Ishikawa (cell line): ENCODE results near the gene CXCR4.

ENCODE experiments used
- CEBPB ChIP-seq: IDR thresholded peaks from 2 replicates; pipeline ENCODE4 v1.6.1; 2012
- CREB1 ChIP-seq: IDR thresholded peaks from 2 replicates; pipeline ENCODE4 v1.6.1; 2012; ENCODE audit warnings: low read depth
- EGR1 ChIP-seq: IDR thresholded peaks from 2 replicates; pipeline ENCODE4 v1.6.1; 2012
- EP300 ChIP-seq: IDR thresholded peaks from 2 replicates; pipeline ENCODE4 v1.6.1; 2012; ENCODE audit warnings: borderline replicate concordance
- FOXM1 ChIP-seq: IDR thresholded peaks from 2 replicates; pipeline ENCODE4 v1.6.1; 2012; ENCODE audit warnings: low read depth, borderline replicate concordance
- NFIC ChIP-seq: IDR thresholded peaks from 2 replicates; pipeline ENCODE4 v1.6.1; 2012
- RAD21 ChIP-seq: IDR thresholded peaks from 2 replicates; pipeline ENCODE4 v1.6.1; 2012; ENCODE audit warnings: low read depth
- TAF1 ChIP-seq: IDR thresholded peaks from 2 replicates; pipeline ENCODE4 v1.6.1; 2012; ENCODE audit warnings: low read depth, mild to moderate bottlenecking
- TCF12 ChIP-seq: IDR thresholded peaks from 2 replicates; pipeline ENCODE4 v1.6.1; 2012; ENCODE audit warnings: low read depth
- TEAD4 ChIP-seq: IDR thresholded peaks from 2 replicates; pipeline ENCODE4 v1.6.1; 2012
- YY1 ChIP-seq: IDR thresholded peaks from 2 replicates; pipeline ENCODE4 v1.6.1; 2012; ENCODE audit warnings: low read depth
- ZBTB7A ChIP-seq: IDR thresholded peaks from 2 replicates; pipeline ENCODE4 v1.6.1; 2012; ENCODE audit warnings: low read depth
- TF ChIP-seq, protein P1 (sequence below): IDR thresholded peaks from 2 replicates; pipeline ENCODE4 v1.6.1; 2012; ENCODE audit warnings: low read depth, mild to moderate bottlenecking
- TF ChIP-seq, protein P2 (sequence below): IDR thresholded peaks from 2 replicates; pipeline ENCODE4 v1.6.1; 2012
- TF ChIP-seq, protein P3 (sequence below): IDR thresholded peaks from 2 replicates; pipeline ENCODE4 v1.6.1; 2012

Gene CXCR4

DNA sequence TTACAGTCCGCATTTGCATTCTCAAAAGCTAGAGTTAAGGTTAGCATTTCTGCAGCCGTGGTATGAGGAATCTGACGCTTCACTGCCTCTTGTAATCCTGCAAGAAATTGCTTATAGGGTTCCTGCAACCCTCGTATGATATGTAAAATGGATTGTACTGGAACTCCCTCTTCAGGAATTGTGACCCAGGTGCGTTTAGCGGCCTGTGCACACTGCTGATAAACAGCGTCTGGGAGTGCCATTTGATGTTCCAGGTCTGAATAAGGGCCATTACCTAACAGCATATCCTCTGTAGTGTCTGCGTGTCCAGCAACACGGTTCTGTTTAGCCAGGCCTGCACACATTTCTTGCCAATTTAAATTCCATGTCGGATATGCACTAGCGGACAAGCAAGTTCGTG, 42.5 kb downstream of the CXCR4 start:
- TF ChIP-seq RAD21: peak; percentile 78
- TF ChIP-seq ZBTB7A: no peak
- TF ChIP-seq, protein P1, sequence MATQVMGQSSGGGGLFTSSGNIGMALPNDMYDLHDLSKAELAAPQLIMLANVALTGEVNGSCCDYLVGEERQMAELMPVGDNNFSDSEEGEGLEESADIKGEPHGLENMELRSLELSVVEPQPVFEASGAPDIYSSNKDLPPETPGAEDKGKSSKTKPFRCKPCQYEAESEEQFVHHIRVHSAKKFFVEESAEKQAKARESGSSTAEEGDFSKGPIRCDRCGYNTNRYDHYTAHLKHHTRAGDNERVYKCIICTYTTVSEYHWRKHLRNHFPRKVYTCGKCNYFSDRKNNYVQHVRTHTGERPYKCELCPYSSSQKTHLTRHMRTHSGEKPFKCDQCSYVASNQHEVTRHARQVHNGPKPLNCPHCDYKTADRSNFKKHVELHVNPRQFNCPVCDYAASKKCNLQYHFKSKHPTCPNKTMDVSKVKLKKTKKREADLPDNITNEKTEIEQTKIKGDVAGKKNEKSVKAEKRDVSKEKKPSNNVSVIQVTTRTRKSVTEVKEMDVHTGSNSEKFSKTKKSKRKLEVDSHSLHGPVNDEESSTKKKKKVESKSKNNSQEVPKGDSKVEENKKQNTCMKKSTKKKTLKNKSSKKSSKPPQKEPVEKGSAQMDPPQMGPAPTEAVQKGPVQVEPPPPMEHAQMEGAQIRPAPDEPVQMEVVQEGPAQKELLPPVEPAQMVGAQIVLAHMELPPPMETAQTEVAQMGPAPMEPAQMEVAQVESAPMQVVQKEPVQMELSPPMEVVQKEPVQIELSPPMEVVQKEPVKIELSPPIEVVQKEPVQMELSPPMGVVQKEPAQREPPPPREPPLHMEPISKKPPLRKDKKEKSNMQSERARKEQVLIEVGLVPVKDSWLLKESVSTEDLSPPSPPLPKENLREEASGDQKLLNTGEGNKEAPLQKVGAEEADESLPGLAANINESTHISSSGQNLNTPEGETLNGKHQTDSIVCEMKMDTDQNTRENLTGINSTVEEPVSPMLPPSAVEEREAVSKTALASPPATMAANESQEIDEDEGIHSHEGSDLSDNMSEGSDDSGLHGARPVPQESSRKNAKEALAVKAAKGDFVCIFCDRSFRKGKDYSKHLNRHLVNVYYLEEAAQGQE: no peak
- TF ChIP-seq NFIC: peak; percentile 34
- TF ChIP-seq TCF12: no peak
- TF ChIP-seq FOXM1: no peak
- TF ChIP-seq CEBPB: 0 out of 2 replicates have a peak, but pooled peaks have one; percentile 20
- TF ChIP-seq EGR1: no peak
- TF ChIP-seq CREB1: no peak
- TF ChIP-seq, protein P2, sequence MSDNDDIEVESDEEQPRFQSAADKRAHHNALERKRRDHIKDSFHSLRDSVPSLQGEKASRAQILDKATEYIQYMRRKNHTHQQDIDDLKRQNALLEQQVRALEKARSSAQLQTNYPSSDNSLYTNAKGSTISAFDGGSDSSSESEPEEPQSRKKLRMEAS: no peak; the same call in 1 of the 2 replicates
- TF ChIP-seq, protein P3, sequence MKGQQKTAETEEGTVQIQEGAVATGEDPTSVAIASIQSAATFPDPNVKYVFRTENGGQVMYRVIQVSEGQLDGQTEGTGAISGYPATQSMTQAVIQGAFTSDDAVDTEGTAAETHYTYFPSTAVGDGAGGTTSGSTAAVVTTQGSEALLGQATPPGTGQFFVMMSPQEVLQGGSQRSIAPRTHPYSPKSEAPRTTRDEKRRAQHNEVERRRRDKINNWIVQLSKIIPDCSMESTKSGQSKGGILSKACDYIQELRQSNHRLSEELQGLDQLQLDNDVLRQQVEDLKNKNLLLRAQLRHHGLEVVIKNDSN: no peak
- TF ChIP-seq EP300: no peak; the same call in 1 of the 2 replicates
- peak; percentile 58 for TF ChIP-seq TEAD4
- TF ChIP-seq YY1: no peak
- no peak for TF ChIP-seq TAF1

DNA sequence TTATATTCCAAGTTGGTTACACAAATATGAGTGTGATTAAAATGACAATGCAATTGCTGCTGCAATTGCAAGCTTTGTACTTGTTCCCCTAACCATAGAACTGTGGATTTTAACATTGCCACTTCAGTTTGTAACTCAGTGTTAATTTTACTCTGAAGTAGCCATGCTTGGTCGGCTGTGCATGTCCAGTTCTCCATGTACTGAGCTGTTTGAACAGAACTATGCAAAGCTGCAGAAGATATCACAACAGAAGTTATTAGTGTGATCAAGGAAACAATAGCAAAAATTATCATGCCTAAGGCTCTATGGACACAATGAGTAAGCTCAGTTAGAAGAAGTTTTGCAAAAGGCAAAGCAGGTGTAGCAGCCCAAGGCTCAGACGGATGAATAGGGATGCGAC, 45.3 kb downstream of the CXCR4 start:
- no peak for TF ChIP-seq NFIC
- TF ChIP-seq, protein P2: no peak
- no peak for TF ChIP-seq FOXM1
- TF ChIP-seq ZBTB7A: no peak
- no peak for TF ChIP-seq TEAD4
- no peak for TF ChIP-seq YY1
- TF ChIP-seq EGR1: no peak
- TF ChIP-seq, protein P3: no peak
- no peak for TF ChIP-seq TCF12
- no peak for TF ChIP-seq CEBPB
- TF ChIP-seq RAD21: no peak

DNA sequence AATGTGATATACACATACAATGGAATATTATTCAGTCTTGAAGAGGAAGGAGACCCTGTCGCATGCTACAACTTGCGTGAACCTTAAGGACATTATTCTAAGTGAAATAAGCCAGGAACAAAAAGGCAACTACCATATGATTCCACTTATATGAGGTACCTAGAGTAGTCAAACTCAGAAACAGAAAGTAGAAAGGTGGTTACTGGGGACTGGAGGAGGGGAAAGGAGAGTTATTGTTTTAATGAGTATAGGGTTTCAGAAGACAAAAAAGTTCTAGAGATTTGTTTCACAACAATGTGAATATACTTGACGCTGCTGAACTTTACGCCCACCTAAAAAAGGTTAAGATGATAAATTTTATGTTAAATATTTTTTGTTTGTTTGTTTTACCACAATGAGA, 47.0 kb downstream of the CXCR4 start:
- no peak for TF ChIP-seq FOXM1
- no peak for TF ChIP-seq TAF1
- no peak for TF ChIP-seq CREB1
- no peak for TF ChIP-seq EP300
- no peak for TF ChIP-seq NFIC

DNA sequence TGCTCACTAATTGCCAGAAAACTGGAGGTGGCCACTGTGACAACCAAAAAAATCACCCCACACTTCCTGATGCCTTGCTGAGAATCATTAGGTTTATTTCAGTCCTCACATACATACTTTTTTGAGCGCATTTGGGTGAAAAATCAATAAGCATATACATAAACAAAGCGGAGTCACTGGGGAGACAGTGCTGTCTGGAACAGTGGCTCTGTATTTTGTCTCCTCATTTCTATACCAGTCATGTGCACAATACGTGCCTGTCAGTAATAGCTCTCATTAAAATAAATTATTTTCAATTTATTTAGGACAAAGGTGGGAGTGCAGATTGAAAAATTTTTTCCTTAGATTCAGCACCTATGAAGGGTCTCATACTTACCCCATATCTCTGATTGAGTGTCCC, 48.2 kb downstream of the CXCR4 start:
- TF ChIP-seq ZBTB7A: no peak
- TF ChIP-seq EGR1: no peak
- TF ChIP-seq TCF12: no peak
- TF ChIP-seq, protein P3: no peak
- no peak for TF ChIP-seq CREB1
- TF ChIP-seq RAD21: no peak
- TF ChIP-seq, protein P1: no peak
- no peak for TF ChIP-seq TAF1
- no peak for TF ChIP-seq TEAD4
- TF ChIP-seq, protein P2: no peak
- no peak for TF ChIP-seq EP300
- TF ChIP-seq NFIC: no peak
- no peak for TF ChIP-seq CEBPB
- no peak for TF ChIP-seq YY1
- TF ChIP-seq FOXM1: no peak

DNA sequence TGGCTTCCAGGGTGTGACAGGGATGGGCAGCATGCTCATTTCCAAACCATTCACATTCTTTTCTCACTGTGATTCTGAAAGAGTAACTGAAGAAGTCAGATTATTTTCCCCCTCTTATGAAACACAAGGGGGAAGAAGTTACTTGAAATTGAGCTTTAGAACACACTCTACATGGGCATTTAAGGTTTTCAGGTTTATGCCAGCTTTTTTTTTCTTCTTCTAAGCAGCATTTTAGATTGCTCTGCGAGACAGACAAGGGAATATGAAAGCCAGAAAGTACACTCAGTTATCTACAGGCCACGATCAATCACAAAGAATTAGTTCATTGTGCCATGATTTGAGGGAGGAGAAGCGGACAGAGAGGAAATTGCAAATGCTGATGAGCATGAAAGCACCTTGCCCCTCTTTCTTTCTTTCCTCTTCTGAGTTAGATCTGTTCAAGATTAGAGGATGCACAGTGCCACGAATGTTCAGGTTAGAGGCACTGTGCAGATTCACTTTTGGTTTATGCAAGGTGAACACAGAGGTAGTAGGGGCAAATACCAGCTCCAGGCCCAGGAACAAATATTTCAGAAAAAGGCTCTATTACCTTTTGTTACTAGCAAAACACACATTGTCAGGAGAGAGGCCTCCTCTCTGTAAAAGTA, 49.2 kb downstream of the CXCR4 start:
- TF ChIP-seq YY1: no peak
